Colonic mucosa (tissue), 4 donors: ENCODE results near the gene PNMA1. TPM values are rescaled to one million over a fixed set of nuclear protein-coding genes. Genes with fewer than 3 reads are reported as not detected.
A peak's percentile ranks its signal among the peaks of the same experiment; 100 is the strongest.

Experiments used
- DNase-seq: peaks from one replicate; pipeline ENCODE4 v3.0.0-alpha.2; 2020
- H3K27ac ChIP-seq: fragments of 200-600 bp; one replicate; pipeline ENCODE4 v1.8.0; 2021
- H3K27me3 ChIP-seq: fragments of 200-600 bp; one replicate; pipeline ENCODE4 v1.8.0; 2021
- H3K36me3 ChIP-seq: fragments of 200-600 bp; one replicate; pipeline ENCODE4 v1.8.0; 2021
- H3K4me1 ChIP-seq: fragments of 200-600 bp; one replicate; pipeline ENCODE4 v1.8.0; 2021; ENCODE audit warnings: mild to moderate bottlenecking
- H3K4me3 ChIP-seq: fragments of 200-600 bp; one replicate; pipeline ENCODE4 v1.8.0; 2021
- H3K9ac ChIP-seq, 2 donors: one replicate each; pipeline ENCODE4 v1.7.0; 2013; ENCODE audit warnings: control low read depth in 2 of 2, low read depth in 2 of 2, low read length in 2 of 2
- H3K9me3 ChIP-seq: fragments of 200-600 bp; one replicate; pipeline ENCODE4 v1.8.0; 2021
- CTCF ChIP-seq: fragments of 200-600 bp; IDR thresholded peaks from one replicate; pipeline ENCODE4 v1.8.0; 2022; ENCODE audit warnings: antibody characterized with exemption, mild to moderate bottlenecking
- intact Hi-C: fragments of 100-400 bp; cut with DNase I; formaldehyde crosslinking; loops from one replicate; pipeline ENCODE4 v1.14.1; 2022
- total RNA-seq, 2 donors: library from RNA; stranded (reverse); fragmentation: NEBNext Ultra II Directional in 1 of 2; extraction: Animal tissue kit (Norgen Biotek cat#: 25700) in 1 of 2; gene quantifications; one replicate each; pipeline ENCODE4 v1.2.1, GENCODE V29; 2021
- donor health status: healthy.
- donor health status: DM: no; HTN: no; CAD: no.
- donor health status: DM: no; HTN: no; CAD: no.

PNMA1 gene
- total RNA-seq, 2 donors from 2014 or later: 13.4 to 28.3 TPM

- TF ChIP-seq CTCF: no peak
- Histone ChIP-seq H3K4me1 (peaks cover 20% of the 10 kb centered on the region), H3K9me3 (no peaks in the 10 kb centered on the region), H3K27ac (no peak overlapping the region), H3K9ac (no peak overlapping the region), H3K27me3 (no peaks in the 10 kb centered on the region), H3K4me3 (no peak overlapping the region), H3K36me3 (peaks cover 20% of the 10 kb centered on the region)
- intact Hi-C loops: no loop called here
- DNase-seq: no peak
Observed at GRCh38 chr14:73736842-73737241, 22.7 kb upstream of the PNMA1 start.

GRCh38 chr14:73732006-73732405, 17.8 kb upstream of the PNMA1 start:
- Histone ChIP-seq H3K27ac (no peak overlapping the region), H3K36me3 (peaks cover 19% of the 10 kb centered on the region), H3K4me1 (peaks cover 5% of the 10 kb centered on the region), H3K4me3 (no peak overlapping the region), H3K9ac (no peak overlapping the region), H3K9me3 (no peaks in the 10 kb centered on the region), H3K27me3 (no peaks in the 10 kb centered on the region)
- DNase-seq: no peak
- TF ChIP-seq CTCF: no peak
- intact Hi-C loops: no loop called here

- Histone ChIP-seq H3K9me3 (no peaks in the 10 kb centered on the region), H3K27me3 (no peaks in the 10 kb centered on the region), H3K4me1 (peaks cover 5% of the 10 kb centered on the region), H3K9ac (peak overlapping the region in 1 of 2 donors; percentile 21), H3K36me3 (peaks cover 28% of the 10 kb centered on the region), H3K4me3 (no peak overlapping the region), H3K27ac (peak overlapping the region; percentile 51)
- intact Hi-C loops: no loop called here
- no peak for TF ChIP-seq CTCF
- DNase-seq: no peak
Observed at GRCh38 chr14:73731111-73731510, 16.9 kb upstream of the PNMA1 start.

GRCh38 chr14:73729556-73730265, 15.5 kb upstream of the PNMA1 start:
- Histone ChIP-seq H3K27me3 (no peaks in the 10 kb centered on the region), H3K9ac (no peak overlapping the region), H3K4me3 (no peak overlapping the region), H3K9me3 (no peaks in the 10 kb centered on the region), H3K27ac (peak overlapping the region; percentile 51), H3K4me1 (peaks cover 13% of the 10 kb centered on the region), H3K36me3 (peaks cover 35% of the 10 kb centered on the region)
- TF ChIP-seq CTCF: no peak
- intact Hi-C loops: loop anchor here (2.0 kb wide), 1 partner anchor 95 kb away; no protein-coding TSS in a partner anchor
- peak; percentile 65 for DNase-seq

GRCh38 chr14:73728717-73729330, 14.6 kb upstream of the PNMA1 start:
- H3K27me3 ChIP-seq: no peaks in the 10 kb centered on the region
- peak; percentile 94 for TF ChIP-seq CTCF
- DNase-seq: peak; percentile 97
- peak overlapping the region; percentile 5 to 38 for H3K9ac ChIP-seq
- H3K9me3 ChIP-seq: no peaks in the 10 kb centered on the region
- H3K36me3 ChIP-seq: peaks cover 36% of the 10 kb centered on the region
- peaks cover 13% of the 10 kb centered on the region for H3K4me1 ChIP-seq
- peak overlapping the region; percentile 51 for H3K27ac ChIP-seq
- no peak overlapping the region for H3K4me3 ChIP-seq
- intact Hi-C loops: loop anchor here (2.0 kb wide), 1 partner anchor 96 kb away; no protein-coding TSS in a partner anchor
